Measurements from ENCODE around the gene ZFP2. TPM values are rescaled to one million over a fixed set of nuclear protein-coding genes. Genes with fewer than 3 reads are reported as not detected.

Gene ZFP2
- total RNA-seq: 0.44 and 0.95 TPM in 2 replicates

GRCh38 chr5:178895615-178896571 lies at the start of gene ZFP2:
TSS of gene ZFP2 (plus strand) at chr5:178895913. CDS start at chr5:178931314, 35,401 bp downstream.
- H3K27ac Mint-ChIP-seq: no peak within 1 kb of the TSS
- ChIA-PET POLR2A (interaction anchor here (0.7 to 1.4 kb wide), 2 partner anchors 36 to 169 kb away, joined by 4 to 6 read pairs; partner anchors contain the start of gene ZNF354B), CTCF (interaction anchor here (0.7 kb wide), 1 partner anchor 165 kb away, joined by 3 read pairs; no protein-coding TSS in a partner anchor)
- DNase-seq: peak; percentile 41
- H3K4me3 Mint-ChIP-seq: peak within 1 kb of the TSS; percentile 82
- TF ChIP-seq CTCF (IDR thresholded peaks at IDR 0.05): no peak
- peaks cover 5% of the 10 kb centered on the region for H3K36me3 Mint-ChIP-seq (ENCODE audit: low read depth)
- peaks cover 12% of the 10 kb centered on the region for H3K4me1 Mint-ChIP-seq
- no peaks in the 10 kb centered on the region for H3K27me3 Mint-ChIP-seq
- peak; percentile 93 for ATAC-seq (ENCODE audit: low read depth)
- intact Hi-C loops (cut with micrococcal nuclease): loop anchor here (1.0 to 5.0 kb wide), 3 partner anchors 37 to 166 kb away; partner anchors contain the start of genes ZNF354B, ZNF354C and ZNF879
- H3K9me3 Mint-ChIP-seq: no peaks in the 10 kb centered on the region

- H3K4me1 Mint-ChIP-seq: no peaks in the 10 kb centered on the region
Measured at GRCh38 chr5:178849316-178849715, 46.4 kb upstream of the ZFP2 start.

GRCh38 chr5:178851951-178852350 lies 43.8 kb upstream of the ZFP2 start:
- no peaks in the 10 kb centered on the region for H3K36me3 Mint-ChIP-seq (ENCODE audit: low read depth)
- H3K4me3 Mint-ChIP-seq: no peak overlapping the region
- no peak for DNase-seq
- H3K27ac Mint-ChIP-seq: no peak overlapping the region
- intact Hi-C loops (cut with micrococcal nuclease): no loop called here
- ChIA-PET POLR2A (no interaction called here), CTCF (no interaction called here)
- H3K9me3 Mint-ChIP-seq: no peaks in the 10 kb centered on the region
- no peak for TF ChIP-seq CTCF (IDR thresholded peaks at IDR 0.05)
- peaks cover 18% of the 10 kb centered on the region for H3K27me3 Mint-ChIP-seq
- H3K4me1 Mint-ChIP-seq: no peaks in the 10 kb centered on the region
- no peak for ATAC-seq (ENCODE audit: low read depth)

More at GRCh38 chr5:178849316-178849715, 46.4 kb upstream of the ZFP2 start:
- no peak for TF ChIP-seq CTCF (IDR thresholded peaks at IDR 0.05)
- Mint-ChIP-seq H3K36me3 (ENCODE audit: low read depth) (no peaks in the 10 kb centered on the region), H3K4me3 (no peak overlapping the region), H3K27me3 (peaks cover 18% of the 10 kb centered on the region), H3K9me3 (no peaks in the 10 kb centered on the region), H3K27ac (no peak overlapping the region)
- ATAC-seq (ENCODE audit: low read depth): no peak
- POLR2A ChIA-PET: no interaction called here
- no peak for DNase-seq
- intact Hi-C loops (cut with micrococcal nuclease): no loop called here
- CTCF ChIA-PET: no interaction called here

- Mint-ChIP-seq H3K27ac (no peak overlapping the region), H3K27me3 (peaks cover 14% of the 10 kb centered on the region), H3K36me3 (ENCODE audit: low read depth) (no peaks in the 10 kb centered on the region), H3K9me3 (no peaks in the 10 kb centered on the region), H3K4me3 (no peak overlapping the region), H3K4me1 (peaks cover 3% of the 10 kb centered on the region)
- intact Hi-C loops (cut with micrococcal nuclease): no loop called here
- CTCF ChIA-PET: no interaction called here
- DNase-seq (no peak), ATAC-seq (ENCODE audit: low read depth) (no peak)
- no peak for TF ChIP-seq CTCF (IDR thresholded peaks at IDR 0.05)
- POLR2A ChIA-PET: no interaction called here
Measured at GRCh38 chr5:178854284-178854683, 41.4 kb upstream of the ZFP2 start.

Data from activated B cell treated with CpG ODN at 0.5 μM for 24 hours (primary cell).